Measurements from ENCODE around the gene RMRP.

The RMRP gene

GRCh38 chr9:35686222-35687203, 28.7 kb upstream of the RMRP start:
- DNase-seq: no peak

- DNase-seq: no peak
Measured at GRCh38 chr9:35685506-35685905, 27.7 kb upstream of the RMRP start.

DNA sequence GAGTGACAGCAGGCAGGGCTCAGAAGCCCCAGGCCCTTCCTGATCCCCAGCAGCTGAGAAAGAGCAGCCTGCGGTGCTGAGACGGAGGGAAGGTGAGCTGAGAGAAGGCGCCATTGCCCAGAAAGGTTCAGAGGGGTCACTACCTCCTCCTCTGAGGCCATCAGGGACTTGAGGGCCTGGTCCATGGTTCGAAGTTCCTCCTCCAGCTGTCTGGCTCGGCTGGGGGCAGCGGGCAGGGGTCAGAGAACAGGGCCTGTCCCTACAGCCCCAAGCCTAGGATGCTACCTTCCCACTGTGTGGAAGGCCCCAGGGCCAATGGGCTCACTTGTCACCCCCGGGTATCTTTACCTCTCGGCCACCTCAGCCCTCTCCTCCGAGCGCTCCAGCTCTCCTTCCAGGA, 27.1 kb upstream of the RMRP start:
- DNase-seq: no peak

GRCh38 chr9:35683323-35683722, 25.5 kb upstream of the RMRP start:
- no peak for DNase-seq

DNA sequence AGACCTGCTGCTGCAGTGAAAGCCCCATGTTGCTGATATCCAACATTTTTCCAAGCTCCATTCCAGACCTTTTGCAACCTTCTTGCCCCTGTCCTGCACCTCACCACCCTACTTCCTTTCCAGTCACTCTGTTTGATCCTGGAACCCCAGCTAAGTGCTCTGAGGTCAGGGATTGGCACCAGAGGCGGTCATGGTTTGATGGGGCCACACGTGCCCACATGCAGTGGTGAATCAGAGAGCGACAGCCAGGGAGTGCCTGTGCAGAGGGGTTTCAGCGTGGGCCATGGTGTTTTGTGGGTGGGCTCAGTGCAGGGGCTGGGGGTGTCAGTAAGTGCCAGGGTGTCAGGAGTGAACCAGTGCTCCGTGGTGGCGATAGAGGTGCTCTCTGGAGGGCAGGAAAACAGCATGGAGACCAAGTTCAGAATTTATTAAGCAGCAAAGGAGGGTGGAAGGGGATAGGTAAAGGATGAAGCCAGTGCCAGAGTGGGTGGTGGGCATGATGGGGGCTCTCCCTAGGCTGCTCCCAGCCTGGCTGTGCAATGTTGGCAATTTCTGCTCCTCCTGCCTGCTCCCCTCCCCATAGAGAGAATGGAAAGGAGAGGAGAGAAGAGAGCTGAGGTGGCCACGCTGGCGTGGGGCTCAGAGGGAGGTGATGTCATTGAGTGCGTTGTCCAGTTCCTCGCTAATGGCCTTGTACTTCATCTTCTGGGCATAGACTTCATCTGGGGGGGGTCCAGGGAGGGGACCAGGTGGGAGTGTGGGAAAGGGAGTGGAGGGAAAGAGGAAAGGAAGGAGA, 24.9 kb upstream of the RMRP start:
- DNase-seq: no peak

- no peak for DNase-seq
Measured at GRCh38 chr9:35682051-35682450, 24.2 kb upstream of the RMRP start.

GRCh38 chr9:35681341-35682002, 23.7 kb upstream of the RMRP start:
- DNase-seq: no peak

DNA sequence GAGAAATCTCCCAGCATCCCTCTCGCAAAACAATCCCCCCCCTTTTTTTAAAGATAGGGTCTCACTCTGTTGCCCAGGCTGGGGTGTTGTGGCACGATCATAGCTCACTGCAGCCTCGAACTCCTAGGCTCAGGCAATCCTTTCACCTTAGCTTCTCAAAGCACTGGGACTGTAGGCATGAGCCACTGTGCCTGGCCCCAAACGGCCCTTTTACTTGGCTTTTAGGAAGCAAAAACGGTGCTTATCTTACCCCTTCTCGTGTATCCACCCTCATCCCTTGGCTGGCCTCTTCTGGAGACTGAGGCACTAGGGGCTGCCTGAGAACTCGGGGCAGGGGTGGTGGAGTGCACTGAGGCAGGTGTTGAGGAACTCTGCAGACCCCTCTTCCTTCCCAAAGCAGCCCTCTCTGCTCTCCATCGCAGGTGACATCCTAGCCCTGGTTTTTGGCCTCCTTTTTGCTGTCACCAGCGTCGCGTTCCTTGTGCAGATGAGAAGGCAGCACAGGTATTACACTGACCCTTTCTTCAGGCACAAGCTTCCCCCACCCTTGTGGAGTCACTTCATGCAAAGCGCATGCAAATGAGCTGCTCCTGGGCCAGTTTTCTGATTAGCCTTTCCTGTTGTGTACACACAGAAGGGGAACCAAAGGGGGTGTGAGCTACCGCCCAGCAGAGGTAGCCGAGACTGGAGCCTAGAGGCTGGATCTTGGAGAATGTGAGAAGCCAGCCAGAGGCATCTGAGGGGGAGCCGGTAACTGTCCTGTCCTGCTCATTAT, 22.7 kb upstream of the RMRP start:
- DNase-seq: no peak

- no peak for DNase-seq
Measured at GRCh38 chr9:35679766-35680330, 22.0 kb upstream of the RMRP start.

- DNase-seq: no peak
Measured at GRCh38 chr9:35679091-35679490, 21.3 kb upstream of the RMRP start.

GRCh38 chr9:35675732-35676392, 18.0 kb upstream of the RMRP start:
- no peak for DNase-seq

- DNase-seq: no peak
Measured at GRCh38 chr9:35675204-35675603, 17.4 kb upstream of the RMRP start.

- DNase-seq: no peak
Measured at GRCh38 chr9:35674025-35674361, 16.2 kb upstream of the RMRP start.

DNA sequence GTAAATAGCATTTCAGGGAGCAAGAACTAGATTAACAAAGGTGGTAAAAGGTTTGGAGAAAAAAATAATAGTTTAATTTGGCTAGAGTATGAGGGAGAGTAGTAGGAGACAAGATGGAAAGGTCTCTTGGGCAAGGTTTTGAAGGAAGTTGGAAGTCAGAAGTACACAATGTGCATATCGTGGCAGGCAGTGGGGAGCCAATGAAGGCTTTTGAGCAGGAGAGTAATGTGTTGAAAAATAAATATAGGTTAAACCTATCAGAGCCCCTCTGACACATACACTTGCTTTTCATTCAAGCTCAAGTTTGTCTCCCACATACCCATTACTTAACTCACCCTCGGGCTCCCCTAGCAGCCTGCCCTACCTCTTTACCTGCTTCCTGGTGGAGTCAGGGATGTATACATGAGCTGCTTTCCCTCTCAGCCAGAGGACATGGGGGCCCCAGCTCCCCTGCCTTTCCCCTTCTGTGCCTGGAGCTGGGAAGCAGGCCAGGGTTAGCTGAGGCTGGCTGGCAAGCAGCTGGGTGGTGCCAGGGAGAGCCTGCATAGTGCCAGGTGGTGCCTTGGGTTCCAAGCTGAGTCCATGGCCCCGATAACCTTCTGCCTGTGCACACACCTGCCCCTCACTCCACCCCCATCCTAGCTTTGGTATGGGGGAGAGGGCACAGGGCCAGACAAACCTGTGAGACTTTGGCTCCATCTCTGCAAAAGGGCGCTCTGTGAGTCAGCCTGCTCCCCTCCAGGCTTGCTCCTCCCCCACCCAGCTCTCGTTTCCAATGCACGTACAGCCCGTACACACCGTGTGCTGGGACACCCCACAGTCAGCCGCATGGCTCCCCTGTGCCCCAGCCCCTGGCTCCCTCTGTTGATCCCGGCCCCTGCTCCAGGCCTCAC, 15.6 kb upstream of the RMRP start, which contains the start of gene CA9:
TSS of gene CA9 (plus strand) at position 797 of the 893 bp plus-strand sequence. CDS start at position 829, 32 bp downstream.
- DNase-seq: no peak

GRCh38 chr9:35669331-35670145, 11.7 kb upstream of the RMRP start:
- no peak for DNase-seq

DNA sequence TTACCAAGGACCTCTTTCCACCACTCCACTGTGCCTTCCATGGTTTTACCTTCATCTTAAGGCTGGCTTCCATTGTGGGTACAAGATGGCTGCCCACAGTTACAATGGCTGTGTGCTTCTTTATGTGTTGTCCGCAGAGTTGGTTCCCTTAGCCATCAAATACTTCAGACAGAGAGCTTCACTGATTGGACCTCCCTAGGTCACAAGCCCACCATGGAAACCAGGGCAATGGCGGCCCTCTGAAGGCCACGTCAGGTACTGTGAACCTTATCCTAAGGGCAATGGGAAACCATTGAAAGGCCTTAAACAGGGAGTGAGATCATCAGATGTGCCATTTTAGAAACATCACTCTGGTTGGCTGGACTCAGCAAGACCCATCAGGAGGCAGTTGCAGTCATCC, 10.1 kb upstream of the RMRP start:
- DNase-seq: no peak

DNA sequence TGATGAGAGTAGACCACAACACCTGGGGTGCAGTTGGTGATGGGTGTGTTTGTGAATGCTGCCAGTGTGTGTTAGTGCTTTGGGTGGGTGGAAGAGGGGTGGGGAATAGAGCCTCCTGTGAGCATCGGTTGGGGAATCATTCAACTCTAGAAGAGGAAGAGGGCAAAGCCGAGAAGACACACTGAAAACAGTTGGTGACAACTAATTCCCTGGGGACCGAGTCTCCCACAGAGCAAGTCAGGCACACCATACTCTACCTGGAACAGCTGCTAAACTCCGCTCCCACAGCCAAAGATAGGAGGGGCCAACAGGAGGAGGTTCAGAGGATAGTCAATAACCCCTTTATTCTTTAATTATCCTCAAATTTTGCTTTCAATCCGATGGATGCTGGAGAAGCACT, 8.7 kb upstream of the RMRP start:
- DNase-seq: no peak

DNA sequence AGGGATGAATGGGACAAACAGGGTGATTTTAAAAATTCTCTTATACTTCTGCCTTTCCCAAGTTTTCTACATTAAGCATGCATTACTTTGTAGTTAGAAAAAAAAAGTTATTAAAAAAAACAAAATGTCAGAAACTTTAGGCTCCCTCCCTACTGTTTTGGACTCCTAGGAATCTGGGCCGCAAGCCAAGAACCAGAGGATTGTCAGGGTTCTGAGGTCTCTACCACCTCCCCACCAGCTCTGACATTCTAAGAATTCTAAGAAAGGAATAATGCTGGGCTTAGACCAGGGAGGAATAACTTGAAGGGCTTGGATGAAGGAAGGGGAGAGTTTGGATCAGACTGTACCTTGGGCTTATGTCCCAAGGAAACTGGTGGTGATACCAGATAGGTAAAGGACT, 8.2 kb upstream of the RMRP start:
- no peak for DNase-seq

DNA sequence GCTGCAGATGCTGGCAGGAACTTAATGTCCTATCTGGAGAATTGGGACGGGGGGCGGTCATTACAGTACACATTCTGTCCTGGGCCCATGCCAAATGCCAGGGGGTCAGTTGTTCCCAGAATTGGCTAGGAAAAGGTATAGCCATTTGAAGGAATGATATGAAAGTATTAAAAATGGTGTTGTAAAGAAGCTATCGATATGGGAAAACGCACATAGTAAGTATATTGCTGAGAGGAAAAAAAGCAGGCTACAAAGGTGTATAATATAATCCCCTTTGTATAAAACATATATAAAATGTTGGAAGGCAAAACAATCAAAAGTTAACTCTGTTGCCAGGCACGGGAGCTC, 7.6 kb upstream of the RMRP start:
- DNase-seq: no peak
